Measurements from ENCODE around the gene PSMD4.

The PSMD4 gene

DNA sequence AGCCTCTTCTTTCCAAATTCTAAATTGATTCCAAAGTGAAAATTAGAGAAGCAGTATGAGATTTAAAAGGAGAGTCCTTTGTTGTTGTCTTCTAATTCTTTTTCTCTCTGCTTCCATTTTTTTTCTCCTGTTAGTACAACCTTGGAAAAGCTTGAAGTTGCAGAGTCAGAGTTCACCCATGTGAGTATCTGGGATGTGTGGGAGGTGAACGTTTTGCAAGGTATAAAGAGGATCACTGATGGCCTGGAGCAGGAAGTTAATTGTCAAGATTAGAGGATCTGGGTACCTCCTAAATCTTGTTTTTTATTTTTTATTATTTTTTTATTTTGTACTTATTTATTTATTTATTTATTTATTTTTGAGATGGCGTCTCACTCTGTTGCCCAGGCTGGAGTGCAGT, 7.7 kb upstream of the PSMD4 start:
- TF ChIP-seq, protein P1, sequence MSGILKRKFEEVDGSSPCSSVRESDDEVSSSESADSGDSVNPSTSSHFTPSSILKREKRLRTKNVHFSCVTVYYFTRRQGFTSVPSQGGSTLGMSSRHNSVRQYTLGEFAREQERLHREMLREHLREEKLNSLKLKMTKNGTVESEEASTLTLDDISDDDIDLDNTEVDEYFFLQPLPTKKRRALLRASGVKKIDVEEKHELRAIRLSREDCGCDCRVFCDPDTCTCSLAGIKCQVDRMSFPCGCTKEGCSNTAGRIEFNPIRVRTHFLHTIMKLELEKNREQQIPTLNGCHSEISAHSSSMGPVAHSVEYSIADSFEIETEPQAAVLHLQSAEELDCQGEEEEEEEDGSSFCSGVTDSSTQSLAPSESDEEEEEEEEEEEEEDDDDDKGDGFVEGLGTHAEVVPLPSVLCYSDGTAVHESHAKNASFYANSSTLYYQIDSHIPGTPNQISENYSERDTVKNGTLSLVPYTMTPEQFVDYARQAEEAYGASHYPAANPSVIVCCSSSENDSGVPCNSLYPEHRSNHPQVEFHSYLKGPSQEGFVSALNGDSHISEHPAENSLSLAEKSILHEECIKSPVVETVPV (CRISPR knock-in tag; IDR thresholded peaks at IDR 0.05): no peak
- TF ChIP-seq ISL1 (CRISPR knock-in tag; IDR thresholded peaks at IDR 0.05): no peak
- TF ChIP-seq ESRRG (CRISPR knock-in tag; IDR thresholded peaks at IDR 0.05): no peak
- no peak for TF ChIP-seq ZFP3 (CRISPR knock-in tag; IDR thresholded peaks at IDR 0.05)
- no peak for TF ChIP-seq GLIS3 (CRISPR knock-in tag; IDR thresholded peaks at IDR 0.05)
- TF ChIP-seq, protein P2, sequence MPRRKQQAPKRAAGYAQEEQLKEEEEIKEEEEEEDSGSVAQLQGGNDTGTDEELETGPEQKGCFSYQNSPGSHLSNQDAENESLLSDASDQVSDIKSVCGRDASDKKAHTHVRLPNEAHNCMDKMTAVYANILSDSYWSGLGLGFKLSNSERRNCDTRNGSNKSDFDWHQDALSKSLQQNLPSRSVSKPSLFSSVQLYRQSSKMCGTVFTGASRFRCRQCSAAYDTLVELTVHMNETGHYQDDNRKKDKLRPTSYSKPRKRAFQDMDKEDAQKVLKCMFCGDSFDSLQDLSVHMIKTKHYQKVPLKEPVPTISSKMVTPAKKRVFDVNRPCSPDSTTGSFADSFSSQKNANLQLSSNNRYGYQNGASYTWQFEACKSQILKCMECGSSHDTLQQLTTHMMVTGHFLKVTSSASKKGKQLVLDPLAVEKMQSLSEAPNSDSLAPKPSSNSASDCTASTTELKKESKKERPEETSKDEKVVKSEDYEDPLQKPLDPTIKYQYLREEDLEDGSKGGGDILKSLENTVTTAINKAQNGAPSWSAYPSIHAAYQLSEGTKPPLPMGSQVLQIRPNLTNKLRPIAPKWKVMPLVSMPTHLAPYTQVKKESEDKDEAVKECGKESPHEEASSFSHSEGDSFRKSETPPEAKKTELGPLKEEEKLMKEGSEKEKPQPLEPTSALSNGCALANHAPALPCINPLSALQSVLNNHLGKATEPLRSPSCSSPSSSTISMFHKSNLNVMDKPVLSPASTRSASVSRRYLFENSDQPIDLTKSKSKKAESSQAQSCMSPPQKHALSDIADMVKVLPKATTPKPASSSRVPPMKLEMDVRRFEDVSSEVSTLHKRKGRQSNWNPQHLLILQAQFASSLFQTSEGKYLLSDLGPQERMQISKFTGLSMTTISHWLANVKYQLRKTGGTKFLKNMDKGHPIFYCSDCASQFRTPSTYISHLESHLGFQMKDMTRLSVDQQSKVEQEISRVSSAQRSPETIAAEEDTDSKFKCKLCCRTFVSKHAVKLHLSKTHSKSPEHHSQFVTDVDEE (CRISPR knock-in tag; IDR thresholded peaks at IDR 0.05): no peak
- no peak for TF ChIP-seq RARB (CRISPR knock-in tag; IDR thresholded peaks at IDR 0.05)
- no peak for TF ChIP-seq BACH2 (CRISPR knock-in tag; IDR thresholded peaks at IDR 0.05; ENCODE audit: borderline replicate concordance)
- no peak for TF ChIP-seq ZC3H10 (CRISPR knock-in tag; IDR thresholded peaks at IDR 0.05)
- TF ChIP-seq TCF4 (CRISPR knock-in tag; IDR thresholded peaks at IDR 0.05; ENCODE audit: borderline replicate concordance): no peak
- no peak for TF ChIP-seq ZFP30 (CRISPR knock-in tag; IDR thresholded peaks at IDR 0.05)
- TF ChIP-seq CSDC2 (CRISPR knock-in tag; IDR thresholded peaks at IDR 0.05): no peak
- TF ChIP-seq ZNF8 (CRISPR knock-in tag; IDR thresholded peaks at IDR 0.05): no peak
- no peak for TF ChIP-seq TOX (CRISPR knock-in tag; IDR thresholded peaks at IDR 0.05; ENCODE audit: borderline replicate concordance)
- TF ChIP-seq, protein P3, sequence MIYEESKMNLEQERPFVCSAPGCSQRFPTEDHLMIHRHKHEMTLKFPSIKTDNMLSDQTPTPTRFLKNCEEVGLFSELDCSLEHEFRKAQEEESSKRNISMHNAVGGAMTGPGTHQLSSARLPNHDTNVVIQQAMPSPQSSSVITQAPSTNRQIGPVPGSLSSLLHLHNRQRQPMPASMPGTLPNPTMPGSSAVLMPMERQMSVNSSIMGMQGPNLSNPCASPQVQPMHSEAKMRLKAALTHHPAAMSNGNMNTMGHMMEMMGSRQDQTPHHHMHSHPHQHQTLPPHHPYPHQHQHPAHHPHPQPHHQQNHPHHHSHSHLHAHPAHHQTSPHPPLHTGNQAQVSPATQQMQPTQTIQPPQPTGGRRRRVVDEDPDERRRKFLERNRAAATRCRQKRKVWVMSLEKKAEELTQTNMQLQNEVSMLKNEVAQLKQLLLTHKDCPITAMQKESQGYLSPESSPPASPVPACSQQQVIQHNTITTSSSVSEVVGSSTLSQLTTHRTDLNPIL (CRISPR knock-in tag; IDR thresholded peaks at IDR 0.05; ENCODE audit: low read depth): no peak
- TF ChIP-seq, protein P4, sequence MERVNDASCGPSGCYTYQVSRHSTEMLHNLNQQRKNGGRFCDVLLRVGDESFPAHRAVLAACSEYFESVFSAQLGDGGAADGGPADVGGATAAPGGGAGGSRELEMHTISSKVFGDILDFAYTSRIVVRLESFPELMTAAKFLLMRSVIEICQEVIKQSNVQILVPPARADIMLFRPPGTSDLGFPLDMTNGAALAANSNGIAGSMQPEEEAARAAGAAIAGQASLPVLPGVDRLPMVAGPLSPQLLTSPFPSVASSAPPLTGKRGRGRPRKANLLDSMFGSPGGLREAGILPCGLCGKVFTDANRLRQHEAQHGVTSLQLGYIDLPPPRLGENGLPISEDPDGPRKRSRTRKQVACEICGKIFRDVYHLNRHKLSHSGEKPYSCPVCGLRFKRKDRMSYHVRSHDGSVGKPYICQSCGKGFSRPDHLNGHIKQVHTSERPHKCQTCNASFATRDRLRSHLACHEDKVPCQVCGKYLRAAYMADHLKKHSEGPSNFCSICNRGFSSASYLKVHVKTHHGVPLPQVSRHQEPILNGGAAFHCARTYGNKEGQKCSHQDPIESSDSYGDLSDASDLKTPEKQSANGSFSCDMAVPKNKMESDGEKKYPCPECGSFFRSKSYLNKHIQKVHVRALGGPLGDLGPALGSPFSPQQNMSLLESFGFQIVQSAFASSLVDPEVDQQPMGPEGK (CRISPR knock-in tag; IDR thresholded peaks at IDR 0.05; ENCODE audit: borderline replicate concordance): no peak
- TF ChIP-seq PPARA (CRISPR knock-in tag; IDR thresholded peaks at IDR 0.05; ENCODE audit: borderline replicate concordance): no peak
- no peak for TF ChIP-seq ARNTL (CRISPR knock-in tag; IDR thresholded peaks at IDR 0.05; ENCODE audit: borderline replicate concordance, low read depth)
- no peak for TF ChIP-seq OSR1 (CRISPR knock-in tag; IDR thresholded peaks at IDR 0.05)
- TF ChIP-seq ZNF565 (CRISPR knock-in tag; conservative IDR thresholded peaks at IDR 0.05; ENCODE audit: low read depth): no peak

DNA sequence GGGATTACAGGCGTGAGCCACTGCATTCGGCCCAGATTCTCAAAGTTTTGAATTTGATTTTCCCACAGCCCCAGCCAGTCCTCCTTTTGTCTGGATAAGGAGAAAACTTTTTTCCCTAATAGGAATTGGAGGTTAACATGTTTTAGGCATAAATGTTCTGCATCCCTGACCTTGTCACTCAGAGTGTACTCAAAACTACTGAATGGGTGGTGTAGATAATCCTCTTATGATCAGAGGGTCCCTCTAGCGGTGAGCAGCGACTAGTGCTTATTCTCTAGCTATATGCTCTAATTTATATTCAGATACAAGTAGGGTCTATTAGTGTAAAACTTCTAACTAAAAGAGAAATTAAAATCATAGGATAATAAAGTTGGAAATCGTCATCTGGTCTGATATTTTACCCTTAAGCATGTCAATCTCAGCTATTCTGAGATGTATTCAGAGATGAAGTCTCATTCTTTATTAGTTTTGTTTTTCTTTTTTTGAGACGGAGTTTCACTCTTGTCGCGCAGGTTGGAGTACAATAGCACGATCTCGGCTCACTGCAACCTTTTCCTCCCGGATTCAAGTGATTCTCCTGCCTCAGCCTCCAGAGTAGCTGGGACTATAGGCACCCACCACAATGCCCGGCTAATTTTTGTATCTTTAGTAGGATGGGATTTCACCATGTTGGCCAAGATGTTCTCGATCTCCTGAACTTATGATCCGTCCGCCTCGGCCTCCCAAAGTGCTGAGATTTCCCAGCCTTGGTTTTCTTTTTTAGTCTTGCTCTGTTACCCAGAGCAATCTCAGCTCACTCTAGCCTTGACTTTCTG, 2.7 kb upstream of the PSMD4 start:
- ATAC-seq: peak; percentile 70
- TF ChIP-seq ZFP30 (CRISPR knock-in tag; IDR thresholded peaks at IDR 0.05): no peak
- TF ChIP-seq TOX (CRISPR knock-in tag; IDR thresholded peaks at IDR 0.05; ENCODE audit: borderline replicate concordance): no peak
- TF ChIP-seq, protein P3 (CRISPR knock-in tag; IDR thresholded peaks at IDR 0.05; ENCODE audit: low read depth): no peak
- no peak for TF ChIP-seq ESRRG (CRISPR knock-in tag; IDR thresholded peaks at IDR 0.05)
- TF ChIP-seq ZC3H10 (CRISPR knock-in tag; IDR thresholded peaks at IDR 0.05): no peak
- no peak for TF ChIP-seq RARB (CRISPR knock-in tag; IDR thresholded peaks at IDR 0.05)
- no peak for TF ChIP-seq PPARA (CRISPR knock-in tag; IDR thresholded peaks at IDR 0.05; ENCODE audit: borderline replicate concordance)
- TF ChIP-seq, protein P1 (CRISPR knock-in tag; IDR thresholded peaks at IDR 0.05): no peak

More for the DNA sequence above, 7.7 kb upstream of the PSMD4 start:
- ATAC-seq: no peak

Data from SK-N-SH treated with all-trans-retinoic acid at 6 μM for 48 hours (cell line).